ENCODE measurements around the gene CERS1.
A peak's percentile ranks its signal among the peaks of the same experiment; 100 is the strongest.

CERS1 gene

DNA sequence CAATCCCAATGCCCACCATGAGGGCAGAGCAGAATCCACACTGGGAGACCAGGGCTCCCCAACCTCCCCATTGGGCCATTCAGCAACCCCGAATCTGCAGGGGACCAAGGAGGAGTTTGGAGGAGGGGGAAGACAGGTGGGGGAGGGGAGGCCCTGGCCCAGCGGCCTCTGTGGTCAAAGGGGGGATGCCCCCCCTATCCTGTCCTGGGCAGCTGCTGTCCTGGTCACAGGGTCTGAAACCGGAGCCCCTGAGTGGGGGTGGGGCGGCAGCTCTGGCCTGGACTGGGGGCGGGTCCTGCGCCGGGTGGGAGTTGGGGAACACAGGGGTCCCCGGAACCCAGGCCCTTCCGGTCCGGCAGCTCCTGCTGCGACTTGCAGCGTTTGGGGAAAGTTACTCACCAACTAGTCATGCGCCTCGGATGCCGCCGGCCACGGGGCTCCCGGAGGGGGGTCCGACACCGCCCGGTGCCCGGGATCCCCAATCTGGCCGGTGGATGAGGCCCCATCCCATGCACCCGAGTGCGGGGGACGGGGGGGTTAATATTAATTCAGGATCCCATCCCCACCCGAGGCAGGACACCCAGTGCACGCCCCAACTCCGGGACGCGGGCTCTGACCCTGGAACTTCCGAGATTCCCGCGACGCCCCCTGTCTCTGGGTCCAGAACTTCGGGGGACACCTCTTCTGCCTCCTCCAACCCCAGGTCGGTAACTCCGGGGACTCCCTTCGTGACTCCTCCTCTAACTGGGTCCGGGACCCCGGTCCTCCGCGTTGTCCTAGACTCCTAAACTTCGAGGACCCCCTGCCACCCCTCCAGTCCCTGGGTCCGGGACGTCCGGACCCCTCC lies 44.2 kb upstream of the CERS1 start:
- peak overlapping the region; percentile 69; the same call in 1 of the 2 replicates for H3K27ac ChIP-seq
- TF ChIP-seq, protein P1, sequence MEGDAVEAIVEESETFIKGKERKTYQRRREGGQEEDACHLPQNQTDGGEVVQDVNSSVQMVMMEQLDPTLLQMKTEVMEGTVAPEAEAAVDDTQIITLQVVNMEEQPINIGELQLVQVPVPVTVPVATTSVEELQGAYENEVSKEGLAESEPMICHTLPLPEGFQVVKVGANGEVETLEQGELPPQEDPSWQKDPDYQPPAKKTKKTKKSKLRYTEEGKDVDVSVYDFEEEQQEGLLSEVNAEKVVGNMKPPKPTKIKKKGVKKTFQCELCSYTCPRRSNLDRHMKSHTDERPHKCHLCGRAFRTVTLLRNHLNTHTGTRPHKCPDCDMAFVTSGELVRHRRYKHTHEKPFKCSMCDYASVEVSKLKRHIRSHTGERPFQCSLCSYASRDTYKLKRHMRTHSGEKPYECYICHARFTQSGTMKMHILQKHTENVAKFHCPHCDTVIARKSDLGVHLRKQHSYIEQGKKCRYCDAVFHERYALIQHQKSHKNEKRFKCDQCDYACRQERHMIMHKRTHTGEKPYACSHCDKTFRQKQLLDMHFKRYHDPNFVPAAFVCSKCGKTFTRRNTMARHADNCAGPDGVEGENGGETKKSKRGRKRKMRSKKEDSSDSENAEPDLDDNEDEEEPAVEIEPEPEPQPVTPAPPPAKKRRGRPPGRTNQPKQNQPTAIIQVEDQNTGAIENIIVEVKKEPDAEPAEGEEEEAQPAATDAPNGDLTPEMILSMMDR (conservative IDR thresholded peaks at IDR 0.05), result no peak

DNA sequence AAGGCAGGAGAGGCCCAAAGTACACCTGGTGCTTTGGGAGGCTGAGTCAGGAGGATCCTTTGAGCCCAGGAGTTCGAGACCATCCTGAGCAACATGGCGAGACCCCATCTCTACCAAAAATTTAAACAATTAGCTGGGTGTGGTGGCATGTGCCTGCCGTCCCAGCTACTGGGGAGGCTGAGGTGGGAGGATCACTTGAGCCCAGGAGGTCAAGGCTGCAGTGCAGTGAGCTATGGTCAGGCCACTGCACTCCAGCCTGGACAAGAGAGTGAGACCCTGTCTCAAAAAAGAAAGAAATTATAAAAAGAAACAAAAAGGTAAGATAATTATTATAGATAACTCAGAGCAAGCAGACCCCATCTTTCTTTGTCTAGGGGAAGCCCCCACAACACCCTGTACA lies 43.2 kb upstream of the CERS1 start:
- no peak overlapping the region for H3K27ac ChIP-seq
- TF ChIP-seq, protein P1 (conservative IDR thresholded peaks at IDR 0.05), result no peak

GRCh38 chr19:18933297-18933696 lies 37.3 kb upstream of the CERS1 start:
- no peak overlapping the region for H3K27ac ChIP-seq
- TF ChIP-seq, protein P1 (conservative IDR thresholded peaks at IDR 0.05), result no peak

- TF ChIP-seq, protein P1 (conservative IDR thresholded peaks at IDR 0.05), result no peak
- no peak overlapping the region for H3K27ac ChIP-seq
Measured at GRCh38 chr19:18932216-18932841, 36.4 kb upstream of the CERS1 start.

GRCh38 chr19:18931316-18932162 lies 35.6 kb upstream of the CERS1 start:
- TF ChIP-seq, protein P1 (conservative IDR thresholded peaks at IDR 0.05), result no peak
- H3K27ac ChIP-seq, result no peak overlapping the region

GRCh38 chr19:18929311-18929710 lies 33.4 kb upstream of the CERS1 start:
- TF ChIP-seq, protein P1 (conservative IDR thresholded peaks at IDR 0.05), result no peak
- H3K27ac ChIP-seq, result no peak overlapping the region

Measured in VCaP (cell line).